GM18499 (cell line): ENCODE results near the gene OR11H12.
"Not testable (repeated sequence)": the region's sequence is repeated elsewhere in the genome, so short reads cannot be mapped to it uniquely, and the experiment has no call there.

Source experiments
- ATAC-seq: cut with Tn5 transposase; IDR thresholded peaks from one replicate; pipeline ENCODE4 v1.9.1; 2021; ENCODE audit warnings: moderate number of reproducible peaks; ENCODE audit not compliant: insufficient read depth, unreplicated experiment

The OR11H12 gene, protein sequence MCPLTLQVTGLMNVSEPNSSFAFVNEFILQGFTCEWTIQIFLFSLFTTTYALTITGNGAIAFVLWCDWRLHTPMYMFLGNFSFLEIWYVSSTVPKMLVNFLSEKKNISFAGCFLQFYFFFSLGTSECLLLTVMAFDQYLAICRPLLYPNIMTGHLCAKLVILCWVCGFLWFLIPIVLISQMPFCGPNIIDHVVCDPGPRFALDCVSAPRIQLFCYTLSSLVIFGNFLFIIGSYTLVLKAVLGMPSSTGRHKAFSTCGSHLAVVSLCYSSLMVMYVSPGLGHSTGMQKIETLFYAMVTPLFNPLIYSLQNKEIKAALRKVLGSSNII

DNA sequence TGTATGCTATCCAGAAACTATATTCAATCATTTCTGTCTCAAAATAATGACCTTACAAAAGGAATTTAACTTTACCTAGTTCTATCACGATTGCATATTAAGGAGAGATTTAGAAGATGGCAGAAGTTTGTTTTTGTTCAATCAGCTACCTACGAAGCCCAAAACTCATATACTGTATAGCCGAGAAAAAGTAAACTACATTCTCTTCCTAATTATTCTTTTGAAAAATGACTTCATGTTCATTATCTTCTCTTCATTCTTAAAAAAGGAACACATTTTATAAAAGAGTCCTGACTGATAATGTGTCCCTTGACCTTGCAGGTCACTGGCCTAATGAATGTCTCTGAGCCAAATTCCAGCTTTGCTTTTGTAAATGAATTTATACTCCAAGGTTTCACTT lies at the start of gene OR11H12:
OR11H12 (plus strand) TSS at position 301 of the 400 bp plus-strand sequence; CDS start at position 301, 0 bp downstream.
- ATAC-seq: not testable (repeated sequence)

DNA sequence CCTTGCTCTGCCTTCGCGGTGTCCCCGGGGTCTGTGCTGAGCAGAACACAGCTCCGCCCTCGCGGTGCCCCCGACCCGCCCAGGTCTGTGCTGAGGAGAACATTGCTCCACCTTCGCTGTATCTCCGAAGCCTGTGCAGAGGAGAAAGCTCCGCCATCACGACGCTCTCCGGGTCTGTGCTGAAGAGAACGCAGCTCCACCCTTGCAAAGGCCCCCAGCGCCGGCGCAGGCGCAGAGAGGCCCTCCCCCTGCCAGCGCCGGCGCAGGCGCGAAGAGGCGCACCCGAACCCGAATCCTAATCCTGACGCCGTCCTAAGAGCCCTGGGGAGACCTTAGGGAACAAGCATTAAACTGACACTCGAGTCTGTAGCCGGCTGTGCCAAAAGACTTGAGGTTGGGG lies 18.0 kb upstream of the OR11H12 start:
- ATAC-seq: not testable (repeated sequence)

DNA sequence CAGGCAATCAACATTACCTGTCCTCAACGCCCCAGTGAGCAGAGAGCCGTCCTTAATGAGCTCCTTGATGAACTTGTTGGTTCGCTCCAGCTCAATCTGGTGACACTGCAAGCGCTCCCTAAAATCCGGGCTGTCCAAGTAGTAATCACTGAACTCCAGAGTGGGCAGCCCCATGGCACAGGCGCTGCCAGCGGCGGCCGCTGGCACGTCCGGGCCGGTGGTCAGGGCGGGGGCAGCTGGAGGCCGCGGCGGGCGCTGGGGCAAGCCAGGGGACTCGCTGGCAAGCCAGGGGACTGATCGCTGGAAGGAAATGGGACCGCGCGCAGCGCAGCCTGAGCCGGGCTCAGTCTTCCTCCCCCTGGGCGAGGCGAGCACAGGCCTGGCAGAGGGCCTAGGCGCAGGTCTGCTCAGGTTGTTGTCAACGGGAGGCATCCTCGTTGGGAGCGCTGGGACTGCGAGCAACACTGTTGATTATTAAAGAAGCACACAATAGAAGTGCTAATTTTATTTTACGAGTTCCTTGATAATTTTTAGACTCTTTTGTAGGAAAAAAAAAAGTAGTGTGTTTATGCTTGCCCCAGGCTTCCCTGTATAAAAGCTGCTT lies 25.8 kb downstream of the OR11H12 start:
- not testable (repeated sequence) for ATAC-seq

DNA sequence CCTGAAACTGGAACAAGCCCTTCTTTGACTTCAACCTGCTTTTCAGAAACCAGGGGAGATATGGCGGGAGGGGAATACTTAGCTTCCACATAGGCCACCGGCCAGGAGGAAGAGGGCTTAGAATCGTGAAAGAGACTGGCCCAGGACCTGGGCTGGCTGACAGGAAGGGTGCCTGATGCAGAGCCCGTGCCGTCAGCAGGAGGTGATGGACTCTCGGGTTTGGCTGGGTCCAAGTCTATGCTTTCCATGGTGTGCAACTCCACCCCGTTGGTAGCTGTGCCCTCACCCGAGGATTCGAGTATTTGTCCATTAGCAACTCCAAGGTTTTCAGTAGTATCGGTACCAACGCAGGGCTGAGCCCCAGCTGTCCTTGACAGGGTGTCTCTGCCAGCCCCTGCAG lies 35.1 kb downstream of the OR11H12 start:
- ATAC-seq: not testable (repeated sequence)

DNA sequence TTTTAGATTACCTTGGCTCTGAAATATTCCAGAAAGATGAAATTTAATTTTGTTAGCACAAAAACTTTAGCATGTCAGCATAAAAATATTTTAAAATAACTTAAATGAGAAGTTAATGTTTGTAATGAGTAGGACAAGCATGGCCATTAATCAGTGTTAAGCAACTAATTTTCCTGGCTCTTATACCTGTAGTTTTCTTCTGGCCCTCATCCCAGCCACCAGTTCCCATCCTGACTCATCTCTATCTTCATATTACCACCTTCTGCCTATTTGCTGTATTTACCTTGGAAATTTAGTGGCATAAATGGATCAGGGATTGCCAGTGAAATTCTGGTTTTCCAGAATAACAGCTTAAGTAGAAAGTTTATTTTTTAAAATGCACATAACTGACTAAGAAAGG lies 37.1 kb downstream of the OR11H12 start:
- ATAC-seq: not testable (repeated sequence)

DNA sequence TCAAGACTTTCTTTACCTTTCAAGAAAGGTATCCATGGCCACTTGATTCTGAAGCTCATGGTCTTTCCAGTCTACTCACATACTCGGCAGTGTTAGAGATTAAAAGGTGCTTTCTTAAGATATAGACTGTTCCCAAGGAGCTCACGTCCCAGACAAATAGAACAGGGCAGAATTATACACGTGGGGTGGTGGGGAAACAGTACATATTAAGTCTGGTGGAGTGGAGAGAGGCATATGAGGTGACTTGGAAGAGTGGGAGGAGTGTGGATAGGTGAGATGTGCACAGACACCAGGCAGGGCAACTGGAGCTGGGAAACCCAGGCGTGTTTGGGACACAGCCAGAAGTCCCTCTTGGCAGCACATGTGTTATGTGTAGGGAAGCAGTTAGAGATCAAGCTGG lies 37.9 kb downstream of the OR11H12 start:
- ATAC-seq: not testable (repeated sequence)

DNA sequence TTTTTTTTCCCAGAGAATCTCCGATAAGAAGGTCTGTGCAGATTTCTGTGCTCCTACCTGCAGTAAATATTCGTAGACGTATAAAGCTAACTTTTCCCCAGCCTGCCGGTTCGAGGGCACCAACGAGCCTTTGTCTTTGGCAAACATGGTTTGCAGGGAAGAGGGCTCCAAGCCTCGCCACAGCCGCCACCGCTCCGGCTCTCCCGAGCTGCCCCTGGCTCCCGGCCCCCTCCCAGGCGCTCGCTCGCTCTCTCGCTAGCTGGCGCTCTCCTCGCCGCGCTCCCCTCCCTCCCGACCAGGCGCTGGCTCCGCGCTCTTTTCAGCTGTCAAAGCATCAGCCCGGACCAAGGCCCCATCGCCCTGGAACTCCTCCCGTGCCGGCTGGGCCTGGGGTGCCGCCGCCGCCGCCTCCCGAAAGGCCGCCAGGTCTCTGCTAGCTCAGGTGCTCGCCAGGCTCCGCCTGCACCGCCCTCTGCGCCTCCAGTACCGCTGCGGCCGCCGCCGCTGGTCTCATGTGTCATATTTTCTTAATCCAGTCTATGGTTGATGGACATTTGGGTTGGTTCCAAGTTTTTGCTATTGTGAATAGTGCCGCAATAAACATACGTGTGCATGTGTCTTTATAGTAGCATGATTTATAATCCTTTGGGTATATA lies 45.3 kb downstream of the OR11H12 start:
- ATAC-seq: not testable (repeated sequence)
